GM19035 (cell line): Measurements from ENCODE around the gene SEMA7A.
"Not testable (repeated sequence)": the region's sequence is repeated elsewhere in the genome, so short reads cannot be mapped to it uniquely, and the experiment has no call there.

Experiments used
- ATAC-seq: cut with Tn5 transposase; IDR thresholded peaks from one replicate; pipeline ENCODE4 v1.9.1; 2021; ENCODE audit not compliant: unreplicated experiment

The SEMA7A gene

DNA sequence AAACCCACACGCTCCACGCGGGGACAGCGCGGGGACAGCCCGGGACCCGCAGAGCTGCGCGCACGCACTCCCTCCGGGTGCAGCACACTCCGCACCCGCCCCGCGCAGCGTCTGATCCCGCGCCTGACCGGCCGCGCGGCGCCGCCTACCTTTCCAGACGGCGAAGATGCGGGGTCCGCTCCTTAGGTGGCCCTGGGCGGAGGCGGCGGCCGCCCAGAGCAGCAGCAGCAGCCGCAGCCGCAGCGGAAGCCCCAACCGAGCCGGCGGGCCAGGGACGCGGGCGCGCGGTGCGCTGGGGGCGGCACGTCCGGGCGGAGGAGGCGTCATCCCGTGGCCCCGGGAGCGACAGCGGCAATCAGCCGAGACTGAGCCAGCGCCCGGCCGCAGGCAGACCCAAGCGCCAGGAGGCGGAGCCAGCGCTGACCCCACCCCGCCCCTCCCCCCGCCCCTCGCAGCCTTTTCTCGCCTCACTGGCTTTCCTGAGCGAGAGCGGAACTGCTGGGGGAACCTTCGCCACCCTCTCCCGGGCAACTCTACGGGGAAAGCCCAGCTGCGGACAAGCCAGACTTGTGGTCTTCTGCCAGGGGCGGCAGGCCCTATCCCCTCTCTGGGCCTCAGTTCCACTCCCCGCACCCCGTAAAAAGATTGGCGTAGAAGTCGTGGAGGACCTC, at the start of gene SEMA7A:
TSS of gene SEMA7A (minus strand) at position 367 of the 671 bp plus-strand sequence. CDS start at position 327, 40 bp downstream.
- ATAC-seq, result peak; percentile 71

DNA sequence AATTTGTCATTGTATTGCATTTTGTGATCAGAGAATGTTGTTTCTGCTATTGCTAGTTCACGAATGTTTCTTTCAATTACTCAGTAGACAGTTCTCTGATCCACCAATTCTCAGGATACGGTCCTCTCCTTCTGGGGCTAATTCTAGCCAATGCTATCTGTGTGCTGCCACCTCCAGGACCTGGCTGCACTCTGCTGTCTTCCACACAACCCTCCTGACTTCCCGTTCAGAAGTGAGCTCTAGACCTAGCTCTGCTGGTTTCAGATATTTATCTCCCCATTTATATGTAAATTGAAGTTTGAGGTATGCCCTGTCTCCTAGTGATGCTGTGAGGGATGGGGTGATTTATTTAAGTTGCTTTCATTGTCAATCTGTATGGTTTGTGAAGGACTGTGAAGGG, 48.9 kb upstream of the SEMA7A start:
- ATAC-seq, result no peak

DNA sequence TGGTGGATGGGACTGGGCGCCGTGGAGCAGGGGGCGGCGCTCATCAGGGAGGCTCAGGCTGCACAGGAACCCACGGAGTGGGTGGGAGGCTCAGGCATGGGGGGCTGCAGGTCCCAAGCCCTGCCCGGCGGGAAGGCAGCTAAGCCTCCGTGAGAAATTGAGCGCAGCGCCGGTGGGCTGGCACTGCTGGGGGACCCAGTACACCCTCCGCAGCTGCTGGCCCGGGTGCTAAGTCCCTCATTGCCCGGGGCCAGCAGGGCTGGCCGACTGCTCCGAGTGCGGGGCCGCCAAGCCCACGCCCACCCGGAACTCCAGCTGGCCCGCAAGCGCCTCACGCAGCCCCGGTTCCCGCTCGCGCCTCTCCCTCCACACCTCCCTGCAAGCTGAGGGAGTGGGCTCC, 46.6 kb upstream of the SEMA7A start:
- not testable (repeated sequence) for ATAC-seq

GRCh38 chr15:74471621-74472020, 37.9 kb upstream of the SEMA7A start:
- ATAC-seq, result not testable (repeated sequence)

DNA sequence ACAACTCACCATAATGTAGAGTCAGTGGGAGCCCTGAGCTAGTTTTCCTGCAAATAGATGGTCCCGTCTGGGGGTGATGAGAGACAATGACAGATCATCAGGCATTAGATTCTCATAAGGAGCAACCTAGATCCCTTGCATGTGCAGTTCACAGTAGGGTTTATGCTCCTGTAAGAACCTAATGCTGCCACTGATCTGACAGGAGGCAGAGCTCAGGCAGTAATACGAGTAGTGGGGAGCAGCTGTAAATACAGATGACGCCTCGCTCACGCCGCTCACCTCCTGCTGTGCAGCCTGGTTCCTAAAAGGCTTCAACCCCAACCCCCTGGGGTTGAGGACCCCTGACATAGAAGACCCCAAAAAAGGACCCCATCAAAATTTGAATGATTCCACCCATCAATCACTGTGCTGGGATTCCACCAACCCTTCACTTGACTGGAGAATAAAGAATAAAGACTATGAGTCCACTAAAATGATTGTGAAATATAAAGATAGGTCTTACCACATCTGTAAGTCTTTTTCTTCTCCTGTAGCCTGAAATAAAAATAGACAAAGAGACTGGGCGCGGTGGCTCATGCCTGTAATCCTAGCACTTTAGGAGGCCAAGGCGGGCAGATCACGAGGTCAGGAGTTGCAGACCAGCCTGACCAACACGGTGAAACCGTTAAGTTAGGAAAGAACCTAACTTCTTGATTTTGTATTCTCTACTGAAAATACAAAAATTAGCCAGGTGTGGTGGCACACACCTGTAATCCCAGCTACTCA, 37.1 kb upstream of the SEMA7A start:
- ATAC-seq, result no peak

GRCh38 chr15:74468341-74469032, 34.7 kb upstream of the SEMA7A start:
- no peak for ATAC-seq

DNA sequence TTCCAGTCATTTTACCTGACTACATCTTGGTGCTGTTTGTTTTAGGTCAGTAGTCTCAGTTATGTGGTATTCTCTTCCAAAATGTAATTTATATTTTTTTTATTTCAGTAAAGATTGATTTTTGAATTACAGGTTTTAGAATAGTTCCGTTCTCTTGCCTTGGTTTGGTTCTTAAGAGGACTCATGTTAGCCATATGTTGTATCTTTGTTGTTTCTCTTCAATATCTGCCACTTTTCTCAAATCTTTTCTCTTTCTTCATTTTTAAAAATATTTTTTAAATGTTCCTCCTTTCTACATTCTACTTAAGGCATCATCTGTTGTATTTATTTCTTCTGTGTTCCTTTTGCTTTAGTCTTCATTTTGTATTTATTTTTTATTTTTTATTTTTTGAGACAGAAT, 32.8 kb upstream of the SEMA7A start:
- no peak for ATAC-seq

GRCh38 chr15:74464897-74465296, 31.1 kb upstream of the SEMA7A start:
- no peak for ATAC-seq

GRCh38 chr15:74464216-74464615, 30.5 kb upstream of the SEMA7A start:
- ATAC-seq, result no peak

- no peak for ATAC-seq
Measured at GRCh38 chr15:74463634-74464033, 29.9 kb upstream of the SEMA7A start.

- no peak for ATAC-seq
Measured at GRCh38 chr15:74461847-74462511, 28.2 kb upstream of the SEMA7A start.

DNA sequence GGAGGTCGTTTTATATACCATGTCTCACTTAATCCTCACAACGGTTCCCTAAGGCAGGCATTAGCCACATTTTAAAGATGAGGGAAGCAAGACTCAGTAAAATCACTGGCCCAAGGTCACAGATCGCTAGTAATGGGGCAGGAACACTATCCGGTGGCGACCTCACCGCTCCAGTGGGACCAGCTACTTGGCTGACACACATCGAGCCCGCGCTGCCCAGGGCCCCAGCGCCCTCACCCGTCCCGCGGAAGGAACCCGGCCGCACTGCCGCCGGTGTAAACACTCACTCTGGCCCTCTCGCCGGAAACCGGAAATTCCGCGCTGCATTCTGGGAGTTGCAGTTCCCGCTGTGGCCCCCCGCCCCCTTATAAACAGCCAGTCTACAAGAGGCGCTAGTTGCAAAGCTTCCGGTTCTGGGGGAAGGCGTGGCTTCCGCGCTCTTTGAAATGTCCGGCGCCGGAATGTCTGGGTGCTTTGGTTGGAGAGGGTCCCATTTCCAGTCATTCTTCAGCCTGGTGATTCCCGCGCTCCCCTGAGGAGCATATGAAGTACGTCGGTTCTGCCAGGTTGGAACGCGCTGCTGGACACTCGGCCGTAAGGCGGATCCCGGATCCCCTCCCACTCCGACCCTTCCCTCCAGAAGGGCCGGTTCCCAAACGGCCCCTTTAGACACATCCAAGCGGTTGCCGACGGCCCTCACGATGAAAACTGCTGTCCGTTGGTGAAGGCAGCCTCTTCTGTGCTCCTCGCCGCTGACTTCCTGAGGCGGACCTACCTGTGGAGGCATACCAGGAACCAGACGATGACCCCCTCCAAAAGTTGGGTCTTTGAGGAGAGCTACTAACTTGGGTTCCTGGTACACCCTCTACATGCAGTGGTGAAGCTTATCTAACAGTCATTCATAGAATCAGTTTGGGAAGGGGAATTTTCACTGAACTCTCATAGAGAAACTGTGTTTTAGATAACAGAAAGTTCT, 27.4 kb upstream of the SEMA7A start, which contains the start of gene UBL7:
TSS of gene UBL7 (minus strand) at position 290 of the 976 bp plus-strand sequence. CDS start 2,293 bp downstream, outside the sequence.
- peak; percentile 82 for ATAC-seq

- no peak for ATAC-seq
Measured at GRCh38 chr15:74460298-74460697, 26.5 kb upstream of the SEMA7A start.

DNA sequence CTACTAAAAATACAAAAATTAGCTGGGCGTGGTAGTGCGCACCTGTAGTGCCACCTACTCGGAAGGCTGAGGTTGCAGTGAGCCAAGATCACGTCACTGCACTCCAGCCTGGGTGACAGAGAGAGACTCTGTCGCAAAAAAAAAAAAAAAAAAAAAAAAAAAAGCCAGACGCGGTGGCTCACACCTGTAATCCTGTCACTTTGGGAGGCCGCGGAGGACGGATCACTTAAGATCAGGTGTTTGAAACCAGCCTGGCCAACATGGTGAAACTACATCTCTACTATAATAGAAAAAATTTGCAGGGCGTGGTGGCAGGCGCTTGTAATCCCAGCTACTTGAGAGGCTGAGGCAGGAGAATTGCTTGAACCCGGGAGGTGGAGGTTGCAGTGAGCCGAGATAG, 26.0 kb upstream of the SEMA7A start:
- ATAC-seq, result not testable (repeated sequence)

DNA sequence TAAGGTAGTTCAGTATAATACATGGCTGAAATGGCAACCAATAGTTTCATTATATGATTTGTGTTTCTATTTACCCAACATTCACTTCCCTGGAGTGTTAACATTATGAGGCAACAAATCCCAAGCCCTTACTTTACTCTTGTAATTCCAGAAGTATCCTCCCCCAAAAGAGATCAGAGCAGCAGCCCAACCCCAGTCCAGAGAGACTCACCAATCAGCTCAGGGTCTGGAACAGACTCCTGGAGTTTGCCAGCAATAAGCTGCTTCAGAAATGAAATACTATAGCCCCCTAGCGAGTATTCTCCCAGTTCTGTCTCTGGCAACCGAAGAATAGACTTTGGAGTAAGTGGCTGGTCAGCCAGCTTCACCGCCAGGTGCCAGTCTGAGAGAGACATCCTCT, 24.7 kb upstream of the SEMA7A start:
- no peak for ATAC-seq

DNA sequence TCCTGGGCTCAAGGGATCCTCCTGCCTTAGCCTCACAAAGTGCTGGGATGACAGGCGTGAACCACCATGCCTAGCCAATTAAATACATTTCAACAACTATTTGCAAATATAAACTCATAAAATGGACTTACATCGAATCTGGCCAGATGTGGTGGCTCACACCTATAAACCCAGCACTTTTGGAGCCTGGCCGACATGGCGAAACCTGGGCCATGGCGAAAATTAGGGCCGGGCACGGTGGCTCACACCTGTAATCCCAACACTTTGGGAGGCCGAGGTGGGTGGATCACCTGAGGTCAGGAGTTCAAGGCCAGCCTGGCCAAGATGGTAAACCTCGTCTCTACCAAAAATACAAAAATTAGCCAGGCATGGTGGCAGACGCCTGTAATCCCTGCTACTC, 23.3 kb upstream of the SEMA7A start:
- not testable (repeated sequence) for ATAC-seq

GRCh38 chr15:74454764-74455500, 21.2 kb upstream of the SEMA7A start:
- ATAC-seq, result no peak

GRCh38 chr15:74453925-74454763, 20.4 kb upstream of the SEMA7A start:
- no peak for ATAC-seq
